Measurements from ENCODE around the gene WDR87. TPM values are rescaled to one million over a fixed set of nuclear protein-coding genes. Genes with fewer than 3 reads are reported as not detected.

The WDR87 gene
- total RNA-seq (not detected), polyA plus RNA-seq (not detected)

DNA sequence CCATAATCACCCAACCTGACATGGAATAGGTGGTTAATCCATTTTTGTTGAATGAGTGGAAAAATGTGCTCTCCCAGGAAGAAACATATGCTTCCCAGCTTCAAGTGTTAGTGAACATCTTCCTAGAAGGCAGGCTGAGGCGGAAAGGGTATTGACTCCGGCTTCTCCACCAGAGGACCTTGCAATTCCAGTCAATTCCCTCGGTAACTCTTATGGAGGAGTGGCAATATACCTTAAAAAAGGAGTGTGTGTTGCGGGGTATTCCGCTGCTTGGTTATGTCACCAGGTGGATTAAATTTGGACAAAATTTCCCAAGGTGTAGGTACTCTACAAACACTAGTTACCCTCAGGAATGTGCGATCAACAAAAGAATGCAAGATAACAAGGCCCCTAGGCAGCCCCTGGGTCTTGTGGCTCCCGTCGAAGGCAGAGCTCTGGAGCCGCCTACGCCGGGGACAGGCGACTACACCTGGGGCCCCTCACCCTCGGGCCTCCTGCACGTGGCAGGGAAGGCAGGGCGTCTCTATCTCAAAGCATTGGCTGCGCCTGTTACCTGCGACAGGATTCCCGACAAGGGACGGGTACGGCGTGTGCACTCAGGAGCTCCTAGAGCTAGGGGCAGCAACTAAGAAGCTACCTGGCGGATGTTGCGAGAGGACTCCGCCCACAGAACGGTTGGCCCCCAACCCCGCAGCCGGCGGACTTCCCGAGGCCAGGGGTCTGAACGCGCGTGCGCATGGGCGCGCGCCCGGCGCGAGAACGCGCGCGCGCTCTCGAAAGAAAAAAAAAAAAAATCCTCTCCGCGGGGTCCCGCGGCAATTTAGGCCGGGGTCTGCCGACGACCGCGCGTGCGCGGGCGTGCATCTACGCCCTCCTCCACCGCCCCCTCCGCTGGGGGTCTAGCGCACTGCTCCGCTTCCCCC, at the start of gene WDR87:
Gene WDR87 (minus strand): TSS at position 649 of the 923 bp plus-strand sequence. CDS start 8,355 bp downstream, outside the sequence.
- H3K27me3 ChIP-seq (ENCODE audit: insufficient read depth, low read length, poor library complexity, severe bottlenecking): no peaks in the 10 kb centered on the region
- no peaks in the 10 kb centered on the region for H3K36me3 ChIP-seq (ENCODE audit: insufficient read depth, low read length)
- peaks cover 21% of the 10 kb centered on the region for H3K4me1 ChIP-seq (ENCODE audit: insufficient read depth, low read length)
- CTCF ChIA-PET: interaction anchor here (0.7 to 2.4 kb wide), 7 partner anchors 8 to 496 kb away, joined by 3 to 9 read pairs (median 4); partner anchors contain the start of genes CATSPERG, FAM98C and ZNF573
- peak; percentile 12 to 68 (median 50) for DNase-seq
- Mint-ChIP-seq H3K36me3 (peaks cover 0 to 4% (median 0%) of the 10 kb centered on the region in 3 donors), H3K4me1 (peaks cover 24 to 39% (median 35%) of the 10 kb centered on the region in 3 donors), H3K27ac (peak within 1 kb of the TSS; percentile 70 to 98 (median 84)), H3K9me3 (no peaks in the 10 kb centered on the region), H3K4me3 (peak within 1 kb of the TSS; percentile 91 to 98 (median 93)), H3K27me3 (no peaks in the 10 kb centered on the region)
- POLR2A ChIA-PET: interaction anchor here (0.7 to 1.6 kb wide), 5 partner anchors 127 to 1296 kb away, joined by 3 to 10 read pairs (median 4); partner anchors contain the start of genes FAM98C, PSMD8 and ZNF573
- peak within 1 kb of the TSS; percentile 99 for H3K4me3 ChIP-seq (ENCODE audit: low read length)
- peak within 1 kb of the TSS; percentile 87 for H3K27ac ChIP-seq (ENCODE audit: low read depth, low read length)
- H3K9me3 ChIP-seq (ENCODE audit: low read length): no peaks in the 10 kb centered on the region

- Histone ChIP-seq H3K9me3 (ENCODE audit: low read length) (no peaks in the 10 kb centered on the region), H3K36me3 (ENCODE audit: insufficient read depth, low read length) (no peaks in the 10 kb centered on the region), H3K27ac (ENCODE audit: low read depth, low read length) (no peak overlapping the region), H3K4me3 (ENCODE audit: low read length) (no peak overlapping the region), H3K27me3 (ENCODE audit: insufficient read depth, low read length, poor library complexity, severe bottlenecking) (no peaks in the 10 kb centered on the region), H3K4me1 (ENCODE audit: insufficient read depth, low read length) (no peaks in the 10 kb centered on the region)
- POLR2A ChIA-PET: no interaction called here
- no peak overlapping the region for H3K27ac Mint-ChIP-seq
- peaks cover 3 to 15% (median 12%) of the 10 kb centered on the region in 3 donors for H3K4me1 Mint-ChIP-seq
- no peak overlapping the region for H3K4me3 Mint-ChIP-seq
- peaks cover 2 to 38% (median 5%) of the 10 kb centered on the region in 3 donors for H3K36me3 Mint-ChIP-seq
- H3K27me3 Mint-ChIP-seq: no peaks in the 10 kb centered on the region
- peaks cover 0 to 38% (median 3%) of the 10 kb centered on the region in 5 donors for H3K9me3 Mint-ChIP-seq
- DNase-seq: no peak
- CTCF ChIA-PET: no interaction called here
These were observed 49.6 kb upstream of the WDR87 start for GRCh38 chr19:37955986-37956385.

- Mint-ChIP-seq H3K27ac (peak overlapping the region in 1 of 8 donors; percentile 17), H3K4me1 (peaks cover 3 to 10% (median 10%) of the 10 kb centered on the region in 3 donors), H3K27me3 (no peaks in the 10 kb centered on the region), H3K9me3 (peaks cover 0 to 37% (median 3%) of the 10 kb centered on the region in 5 donors), H3K36me3 (peaks cover 5 to 32% (median 7%) of the 10 kb centered on the region in 3 donors), H3K4me3 (no peak overlapping the region)
- no peak overlapping the region for H3K27ac ChIP-seq (ENCODE audit: low read depth, low read length)
- H3K36me3 ChIP-seq (ENCODE audit: insufficient read depth, low read length): no peaks in the 10 kb centered on the region
- no peak overlapping the region for H3K4me3 ChIP-seq (ENCODE audit: low read length)
- CTCF ChIA-PET: no interaction called here
- no peaks in the 10 kb centered on the region for H3K9me3 ChIP-seq (ENCODE audit: low read length)
- POLR2A ChIA-PET: no interaction called here
- no peaks in the 10 kb centered on the region for H3K4me1 ChIP-seq (ENCODE audit: insufficient read depth, low read length)
- no peaks in the 10 kb centered on the region for H3K27me3 ChIP-seq (ENCODE audit: insufficient read depth, low read length, poor library complexity, severe bottlenecking)
- no peak for DNase-seq
These were observed 48.1 kb upstream of the WDR87 start for GRCh38 chr19:37954421-37954874.

DNA sequence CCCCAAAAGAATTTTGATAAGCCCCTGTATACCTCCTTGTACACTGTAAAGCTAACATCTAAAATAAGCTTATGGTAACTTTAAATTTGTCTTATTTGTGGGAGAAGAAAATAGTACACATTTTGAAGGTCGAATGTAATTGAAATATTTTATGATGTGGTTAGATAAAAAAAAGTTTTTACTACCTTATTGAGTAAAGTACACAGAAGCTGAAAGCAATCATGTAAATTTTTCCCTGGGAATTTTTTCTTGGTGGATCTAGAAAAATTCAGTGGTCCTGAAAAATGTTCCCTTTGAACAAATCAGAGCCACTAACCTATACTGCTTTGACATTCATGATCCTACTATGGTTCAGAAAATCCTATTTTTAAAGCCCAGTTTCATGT, 47.5 kb upstream of the WDR87 start:
- H3K9me3 ChIP-seq (ENCODE audit: low read length): no peaks in the 10 kb centered on the region
- H3K27ac Mint-ChIP-seq: peak overlapping the region in 1 of 8 donors; percentile 17
- H3K4me1 ChIP-seq (ENCODE audit: insufficient read depth, low read length): no peaks in the 10 kb centered on the region
- DNase-seq: no peak
- no peak overlapping the region for H3K27ac ChIP-seq (ENCODE audit: low read depth, low read length)
- no peaks in the 10 kb centered on the region for H3K27me3 ChIP-seq (ENCODE audit: insufficient read depth, low read length, poor library complexity, severe bottlenecking)
- CTCF ChIA-PET: no interaction called here
- H3K4me3 ChIP-seq (ENCODE audit: low read length): no peak overlapping the region
- peaks cover 3 to 6% (median 5%) of the 10 kb centered on the region in 3 donors for H3K4me1 Mint-ChIP-seq
- H3K9me3 Mint-ChIP-seq: peaks cover 0 to 32% (median 3%) of the 10 kb centered on the region in 5 donors
- no peak overlapping the region for H3K4me3 Mint-ChIP-seq
- H3K36me3 Mint-ChIP-seq: peaks cover 5 to 28% (median 7%) of the 10 kb centered on the region in 3 donors
- H3K36me3 ChIP-seq (ENCODE audit: insufficient read depth, low read length): no peaks in the 10 kb centered on the region
- POLR2A ChIA-PET: no interaction called here
- no peaks in the 10 kb centered on the region for H3K27me3 Mint-ChIP-seq

DNA sequence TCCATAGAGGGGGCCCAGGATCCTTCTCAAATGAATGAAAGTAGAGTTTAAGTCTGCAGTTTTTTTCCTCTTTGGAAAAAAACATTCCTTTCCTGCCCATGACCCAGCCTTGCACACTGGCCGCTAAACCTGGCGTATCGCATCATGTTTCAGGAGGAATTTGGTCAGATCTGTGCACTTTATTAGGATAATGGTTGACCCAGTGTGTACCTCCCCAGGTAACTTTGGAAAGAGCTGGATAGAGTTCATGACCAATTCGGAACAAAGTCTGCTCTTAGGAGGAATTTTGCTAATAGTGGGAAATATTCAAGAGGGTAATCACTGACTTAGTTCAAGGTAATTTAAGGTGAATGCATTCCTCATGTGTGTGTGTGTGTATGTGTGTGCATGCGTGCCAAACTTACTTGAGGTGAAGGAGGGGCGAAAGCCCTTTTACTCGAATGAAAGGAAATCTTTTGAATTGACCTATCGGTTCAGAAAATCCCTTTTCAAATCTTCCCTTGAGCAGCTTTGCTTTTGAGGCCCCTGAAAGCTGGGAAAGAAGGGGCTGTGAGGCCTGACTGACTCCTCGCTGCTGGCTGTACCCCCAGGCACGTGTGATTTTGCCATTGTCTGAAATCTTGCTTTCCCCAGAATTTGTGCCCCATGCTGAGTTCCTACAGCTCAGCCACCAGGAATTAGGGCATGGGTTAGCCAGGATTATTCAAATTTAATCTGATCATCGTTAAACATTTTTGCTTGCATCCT, 47.0 kb upstream of the WDR87 start:
- no peak overlapping the region for H3K27ac ChIP-seq (ENCODE audit: low read depth, low read length)
- no peaks in the 10 kb centered on the region for H3K4me1 ChIP-seq (ENCODE audit: insufficient read depth, low read length)
- peak overlapping the region in 1 of 8 donors; percentile 9 for H3K27ac Mint-ChIP-seq
- no peaks in the 10 kb centered on the region for H3K27me3 ChIP-seq (ENCODE audit: insufficient read depth, low read length, poor library complexity, severe bottlenecking)
- peaks cover 0 to 28% (median under 1%) of the 10 kb centered on the region in 5 donors for H3K9me3 Mint-ChIP-seq
- H3K4me1 Mint-ChIP-seq: peaks cover 3 to 6% (median 5%) of the 10 kb centered on the region in 3 donors
- H3K4me3 Mint-ChIP-seq: no peak overlapping the region
- no peaks in the 10 kb centered on the region for H3K9me3 ChIP-seq (ENCODE audit: low read length)
- no peaks in the 10 kb centered on the region for H3K27me3 Mint-ChIP-seq
- ChIA-PET POLR2A (no interaction called here), CTCF (no interaction called here)
- peaks cover 5 to 24% (median 7%) of the 10 kb centered on the region in 3 donors for H3K36me3 Mint-ChIP-seq
- DNase-seq: no peak
- H3K4me3 ChIP-seq (ENCODE audit: low read length): no peak overlapping the region
- no peaks in the 10 kb centered on the region for H3K36me3 ChIP-seq (ENCODE audit: insufficient read depth, low read length)

- ChIA-PET POLR2A (no interaction called here), CTCF (no interaction called here)
- Mint-ChIP-seq H3K4me3 (no peak overlapping the region), H3K27me3 (no peaks in the 10 kb centered on the region), H3K9me3 (peaks cover 0 to 23% (median 0%) of the 10 kb centered on the region in 5 donors), H3K4me1 (peaks cover 2 to 7% (median 3%) of the 10 kb centered on the region in 3 donors), H3K36me3 (peaks cover 5 to 20% (median 8%) of the 10 kb centered on the region in 3 donors), H3K27ac (no peak overlapping the region)
- Histone ChIP-seq H3K27me3 (ENCODE audit: insufficient read depth, low read length, poor library complexity, severe bottlenecking) (no peaks in the 10 kb centered on the region), H3K4me1 (ENCODE audit: insufficient read depth, low read length) (no peaks in the 10 kb centered on the region), H3K4me3 (ENCODE audit: low read length) (no peak overlapping the region), H3K27ac (ENCODE audit: low read depth, low read length) (no peak overlapping the region), H3K9me3 (ENCODE audit: low read length) (no peaks in the 10 kb centered on the region), H3K36me3 (ENCODE audit: insufficient read depth, low read length) (no peaks in the 10 kb centered on the region)
- DNase-seq: no peak
These were observed 45.4 kb upstream of the WDR87 start for GRCh38 chr19:37951816-37952210.

- Histone ChIP-seq H3K4me3 (ENCODE audit: low read length) (no peak overlapping the region), H3K27ac (ENCODE audit: low read depth, low read length) (no peak overlapping the region)
These were observed 44.2 kb upstream of the WDR87 start for GRCh38 chr19:37950471-37951175.

More at GRCh38 chr19:37950471-37951175, 44.2 kb upstream of the WDR87 start:
- H3K27me3 ChIP-seq (ENCODE audit: insufficient read depth, low read length, poor library complexity, severe bottlenecking): no peaks in the 10 kb centered on the region
- H3K36me3 ChIP-seq (ENCODE audit: insufficient read depth, low read length): no peaks in the 10 kb centered on the region
- Mint-ChIP-seq H3K4me1 (peaks cover 0 to 6% (median 3%) of the 10 kb centered on the region in 3 donors), H3K4me3 (no peak overlapping the region), H3K27ac (peak overlapping the region in 1 of 8 donors; percentile 60), H3K27me3 (no peaks in the 10 kb centered on the region), H3K9me3 (peaks cover 0 to 16% (median 0%) of the 10 kb centered on the region in 5 donors), H3K36me3 (peaks cover 4 to 24% (median 8%) of the 10 kb centered on the region in 3 donors)
- DNase-seq: no peak
- no peaks in the 10 kb centered on the region for H3K4me1 ChIP-seq (ENCODE audit: insufficient read depth, low read length)
- POLR2A ChIA-PET: interaction anchor here (0.6 kb wide), 1 partner anchor 210 kb away, joined by 4 read pairs; no protein-coding TSS in a partner anchor
- no peaks in the 10 kb centered on the region for H3K9me3 ChIP-seq (ENCODE audit: low read length)
- CTCF ChIA-PET: no interaction called here

Data from CD8-positive, alpha-beta memory T cell (primary cell).